NCI-H226 (cell line): Measurements from ENCODE around the gene PROSER2.

Experiments used
- DNase-seq: peaks from one replicate; pipeline ENCODE4 v3.0.0-alpha.2; 2015

The PROSER2 gene

DNA sequence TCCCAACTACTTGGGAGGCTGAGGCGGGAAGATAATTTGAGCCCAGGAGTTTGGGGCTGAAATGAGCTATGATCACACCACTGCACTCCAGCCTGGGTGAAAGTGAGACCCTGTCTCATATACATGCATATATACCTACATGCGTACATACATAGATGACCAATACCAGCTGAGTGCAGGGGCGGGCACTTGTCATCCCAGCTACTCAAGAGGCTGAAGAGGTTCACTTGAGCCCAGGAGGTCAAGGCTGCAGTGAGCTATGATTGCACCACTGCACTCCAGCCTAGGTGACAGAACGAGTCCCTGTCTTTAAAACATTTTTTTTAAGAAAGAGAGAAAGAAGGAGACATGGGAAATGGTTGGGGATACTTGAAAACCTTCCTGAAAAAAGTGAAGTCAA is 17.4 kb upstream of the PROSER2 start:
- DNase-seq, result no peak

DNA sequence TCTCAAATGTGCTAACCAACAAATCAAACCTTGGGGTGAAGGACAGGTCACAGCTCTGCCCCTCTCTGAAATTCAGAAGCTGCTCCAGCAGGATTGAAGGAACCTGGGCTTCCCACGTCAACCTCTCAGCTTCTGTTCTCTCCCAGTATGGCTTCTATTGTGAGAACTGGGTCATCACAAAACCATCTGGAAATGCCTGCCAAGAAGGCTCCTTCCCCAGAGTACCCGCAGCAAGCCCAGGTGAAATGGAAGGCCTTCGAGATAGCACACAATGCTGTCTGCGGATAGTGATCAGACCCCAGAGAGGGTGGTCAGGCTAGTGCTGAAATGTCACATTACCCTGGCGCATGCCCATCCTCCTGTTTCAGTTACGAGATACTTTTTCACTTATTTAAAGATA is 16.4 kb upstream of the PROSER2 start:
- DNase-seq, result no peak

GRCh38 chr10:11808808-11809207 is 14.3 kb upstream of the PROSER2 start:
- no peak for DNase-seq

DNA sequence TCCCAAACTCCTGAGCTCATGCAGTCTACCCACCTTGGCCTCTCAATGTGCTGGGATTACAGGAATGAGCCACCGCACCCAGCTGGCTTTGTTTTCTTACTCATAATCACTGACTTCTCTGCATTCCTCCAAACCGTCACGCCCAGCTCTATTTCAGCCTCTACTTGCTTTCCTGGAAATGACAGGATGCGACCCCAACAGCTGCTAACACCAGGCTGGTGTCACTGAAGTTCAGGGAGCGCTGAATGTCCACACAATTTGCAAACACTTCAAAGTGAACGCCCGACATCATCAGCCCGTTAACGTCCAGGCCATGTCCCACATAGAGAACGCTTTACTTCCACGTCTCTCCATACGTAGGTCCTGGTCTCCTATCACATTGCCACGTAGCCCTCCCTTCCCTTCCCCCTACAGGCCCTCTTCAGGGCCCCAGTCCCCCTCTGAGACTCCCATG is 12.8 kb upstream of the PROSER2 start:
- DNase-seq, result peak; percentile 19

- no peak for DNase-seq
Observed at GRCh38 chr10:11810973-11811372, 12.2 kb upstream of the PROSER2 start.

- no peak for DNase-seq
Observed at GRCh38 chr10:11813177-11813576, 10.0 kb upstream of the PROSER2 start.

DNA sequence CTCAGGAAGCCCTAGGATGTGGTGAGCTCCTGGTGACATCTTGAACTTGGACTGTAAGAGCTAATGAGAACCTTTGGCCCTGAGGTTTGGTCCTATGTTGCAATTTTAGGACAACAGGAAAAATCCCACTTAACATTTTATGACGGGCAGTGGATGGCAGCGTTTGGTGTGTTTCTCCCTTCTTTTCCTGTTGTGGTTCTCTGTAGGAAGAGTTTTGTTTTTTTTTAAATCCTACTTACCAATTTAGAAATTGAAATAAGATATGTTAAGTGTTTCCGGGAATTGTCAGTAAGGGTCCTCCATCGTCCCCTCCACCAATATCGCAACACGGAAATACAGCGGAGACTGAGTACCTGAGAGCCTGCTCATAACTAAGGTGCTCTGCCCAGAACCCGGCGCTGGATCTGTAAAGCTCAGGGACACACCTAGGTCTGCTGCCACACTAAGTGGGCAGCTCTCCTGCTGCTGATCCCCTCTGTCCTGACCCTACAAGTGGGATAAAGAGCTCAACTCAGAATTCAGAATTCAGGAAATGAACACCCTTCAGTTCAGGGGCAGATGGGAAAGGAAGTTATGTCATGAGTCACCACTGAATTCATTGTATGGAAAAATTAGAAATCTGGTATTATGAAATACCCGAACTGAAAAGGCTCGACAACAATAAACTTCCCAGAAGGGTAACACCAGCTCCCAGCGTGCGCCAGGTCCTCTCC is 9.1 kb upstream of the PROSER2 start:
- peak; percentile 45 for DNase-seq

GRCh38 chr10:11819027-11819426 is 4.1 kb upstream of the PROSER2 start:
- peak; percentile 39 for DNase-seq

- DNase-seq, result peak; percentile 57
Observed at GRCh38 chr10:11822026-11822756, 965 bp upstream of the PROSER2 start.

DNA sequence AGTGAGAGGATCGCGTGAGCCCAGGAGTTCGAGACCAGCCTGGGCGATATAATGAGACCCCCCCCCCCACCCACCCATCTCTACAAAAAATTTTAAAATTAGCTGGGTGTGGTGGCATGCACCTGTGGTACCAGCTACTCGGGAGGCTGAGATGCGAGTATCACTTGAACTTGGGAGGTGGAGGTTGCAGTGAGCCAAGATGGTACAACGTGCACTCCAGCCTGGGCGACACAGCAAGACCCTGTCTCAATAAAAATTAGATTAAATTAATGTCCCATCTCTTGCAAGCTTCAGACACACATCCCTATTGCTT is 391 bp upstream of the PROSER2 start:
- DNase-seq, result no peak

DNA sequence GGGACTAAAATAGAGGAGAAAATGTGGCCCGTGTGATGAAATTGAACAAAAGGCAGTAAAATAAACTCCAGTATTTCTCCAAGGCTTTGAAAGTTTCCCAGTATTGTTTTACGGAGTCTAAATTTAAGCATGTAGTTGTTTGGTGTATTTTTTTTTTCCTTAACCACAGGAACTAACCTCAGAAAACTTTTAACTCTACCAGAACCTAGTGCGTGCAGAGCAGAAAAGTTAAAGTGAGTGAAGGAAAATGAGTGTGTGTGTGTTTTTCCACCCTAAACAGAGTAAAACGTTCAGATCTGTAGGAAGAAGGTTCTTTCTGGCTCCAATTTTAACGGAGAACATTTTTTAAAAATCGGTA is 812 bp downstream of the PROSER2 start:
- DNase-seq, result no peak

DNA sequence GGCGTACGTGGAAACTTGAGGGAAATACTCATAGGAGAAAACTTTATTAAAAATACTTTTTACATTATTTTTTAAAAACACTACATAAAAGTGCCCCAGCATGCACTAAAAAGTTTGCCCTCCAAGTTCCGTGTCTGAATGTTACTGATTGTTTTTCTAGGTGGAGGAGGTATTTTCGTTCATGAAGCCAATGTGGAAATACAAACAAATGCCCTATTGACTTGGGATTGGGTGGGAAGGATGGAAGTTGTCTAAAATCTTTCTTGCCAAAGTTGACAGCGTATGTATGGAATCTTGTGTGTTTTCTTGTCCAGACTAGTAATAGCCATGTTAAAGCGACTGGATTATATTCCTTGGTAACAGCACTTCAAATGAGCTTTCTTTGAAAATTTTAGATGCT is 1.2 kb downstream of the PROSER2 start:
- no peak for DNase-seq

DNA sequence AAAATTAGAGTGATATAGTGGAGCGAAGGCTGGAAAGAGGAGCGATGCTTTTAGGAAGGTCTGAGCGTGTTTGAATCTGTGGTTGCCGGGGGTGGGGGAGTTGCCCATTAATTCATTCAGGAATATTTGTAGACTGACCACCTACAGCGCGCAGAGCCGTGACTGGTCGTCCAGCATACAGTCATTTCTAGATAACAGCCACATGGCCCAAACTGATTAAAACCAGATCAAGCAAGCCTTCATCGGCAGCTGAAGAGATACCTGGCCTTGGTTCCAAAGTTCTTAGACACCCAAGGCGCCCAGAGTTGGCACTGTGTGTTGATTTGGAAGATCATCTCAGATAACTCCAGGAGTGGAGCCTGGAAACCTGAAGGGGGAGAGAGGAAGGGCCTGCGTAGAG is 1.7 kb downstream of the PROSER2 start:
- peak; percentile 89 for DNase-seq

DNA sequence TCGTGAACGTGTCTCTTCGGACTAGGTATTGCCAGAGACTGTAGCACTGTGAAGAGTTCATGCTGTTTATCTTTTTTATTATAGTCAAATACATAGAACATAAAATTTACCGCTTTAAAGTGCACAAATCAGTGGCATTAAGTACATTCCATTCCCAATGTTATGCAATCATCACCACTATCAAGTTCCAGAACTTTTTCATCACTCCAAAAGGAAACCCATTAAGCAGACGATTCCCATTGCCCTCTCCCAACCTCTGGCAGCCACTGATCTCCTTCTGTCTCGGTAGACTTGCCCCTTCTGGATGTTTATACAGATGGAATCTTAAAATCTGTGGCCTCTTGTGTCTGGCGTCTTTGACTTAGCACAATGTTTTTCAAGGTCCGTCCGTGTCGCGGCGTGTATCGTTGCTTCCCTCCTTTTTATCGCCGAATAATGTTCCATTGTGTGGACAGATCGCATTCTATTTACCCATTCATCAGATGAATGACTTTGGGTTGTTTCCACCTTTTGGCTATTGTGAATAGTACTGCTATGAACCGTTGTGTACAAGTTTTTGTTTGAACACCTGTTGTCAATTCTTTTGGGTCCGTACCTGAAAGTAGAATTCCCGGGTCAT is 2.7 kb downstream of the PROSER2 start:
- DNase-seq, result no peak

- no peak for DNase-seq
Observed at GRCh38 chr10:11827006-11827405, 3.9 kb downstream of the PROSER2 start.

GRCh38 chr10:11827414-11827813 is 4.3 kb downstream of the PROSER2 start:
- DNase-seq, result no peak

GRCh38 chr10:11828682-11829284 is 5.6 kb downstream of the PROSER2 start:
- DNase-seq, result no peak

DNA sequence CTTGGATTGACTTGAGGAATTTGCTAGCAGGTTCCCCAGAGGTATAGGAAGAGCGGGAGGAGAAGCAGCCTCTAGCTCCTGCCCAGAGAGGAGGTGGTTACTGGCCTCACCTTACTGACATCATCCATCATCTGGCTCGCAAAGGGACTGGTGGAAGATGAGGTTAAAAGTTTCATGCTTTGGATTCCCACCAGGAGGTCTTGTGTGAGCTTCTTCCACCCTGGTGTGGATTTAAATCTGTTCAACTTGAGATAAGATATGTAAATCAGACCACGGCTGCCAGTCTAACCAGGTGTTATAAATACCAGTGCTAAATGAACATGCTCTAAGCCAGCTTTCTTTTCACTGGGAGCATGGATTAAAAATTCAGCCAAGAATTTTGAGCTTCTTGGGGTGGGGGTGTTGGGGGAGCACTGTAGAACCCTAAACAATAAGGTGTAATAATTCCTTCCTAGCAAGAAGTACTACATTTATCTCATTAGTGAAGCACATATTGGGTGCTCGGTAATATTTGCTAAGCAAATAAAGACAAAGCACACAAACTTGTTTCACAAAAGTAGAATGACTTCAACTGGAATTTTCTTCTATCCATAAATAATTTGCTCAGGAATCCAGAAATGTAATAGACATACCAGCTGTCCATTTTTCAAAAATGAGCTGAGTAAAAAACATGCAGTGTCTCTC is 7.8 kb downstream of the PROSER2 start:
- DNase-seq, result peak; percentile 81

DNA sequence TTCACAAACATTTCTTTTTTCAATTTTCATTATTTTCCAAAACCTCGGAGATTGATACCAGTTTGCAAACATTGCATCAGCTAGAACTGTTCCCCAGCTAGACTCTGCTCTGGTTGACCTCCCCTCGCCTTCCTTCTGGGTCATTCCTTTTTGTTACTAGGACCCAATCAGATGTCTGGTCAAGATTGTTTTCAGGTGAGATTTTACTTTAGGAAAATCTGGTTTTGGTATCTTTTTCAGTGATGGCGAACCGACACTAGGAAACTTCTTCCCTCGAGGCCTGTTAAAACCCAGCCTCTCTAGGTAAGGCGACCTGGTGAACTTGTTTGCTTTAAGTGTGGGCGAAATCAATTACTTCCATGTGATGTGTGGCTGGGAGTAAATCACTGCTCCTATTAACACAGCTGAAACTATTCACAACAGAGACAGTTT is 8.4 kb downstream of the PROSER2 start:
- DNase-seq, result no peak

GRCh38 chr10:11832042-11832441 is 8.9 kb downstream of the PROSER2 start:
- DNase-seq, result no peak

DNA sequence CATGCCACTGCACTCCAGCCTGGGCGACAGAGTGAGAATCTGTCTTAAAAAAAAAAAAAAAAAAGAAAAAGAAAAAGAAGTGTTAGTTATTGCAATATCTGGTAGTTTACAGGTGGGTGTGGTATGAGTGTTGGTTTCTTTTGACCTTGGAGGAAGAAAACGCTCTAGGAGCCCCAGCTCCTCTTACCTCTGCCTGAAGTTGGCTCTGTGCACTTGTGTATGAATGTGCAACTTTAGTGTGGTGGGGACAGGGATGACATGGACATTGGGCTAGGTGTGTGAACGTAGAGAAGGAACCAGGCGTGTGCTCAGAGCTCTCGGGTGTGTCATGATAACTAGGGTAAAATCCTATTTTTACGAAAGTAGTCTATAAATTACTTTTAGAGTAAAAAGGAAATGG is 11.9 kb downstream of the PROSER2 start:
- DNase-seq, result no peak

DNA sequence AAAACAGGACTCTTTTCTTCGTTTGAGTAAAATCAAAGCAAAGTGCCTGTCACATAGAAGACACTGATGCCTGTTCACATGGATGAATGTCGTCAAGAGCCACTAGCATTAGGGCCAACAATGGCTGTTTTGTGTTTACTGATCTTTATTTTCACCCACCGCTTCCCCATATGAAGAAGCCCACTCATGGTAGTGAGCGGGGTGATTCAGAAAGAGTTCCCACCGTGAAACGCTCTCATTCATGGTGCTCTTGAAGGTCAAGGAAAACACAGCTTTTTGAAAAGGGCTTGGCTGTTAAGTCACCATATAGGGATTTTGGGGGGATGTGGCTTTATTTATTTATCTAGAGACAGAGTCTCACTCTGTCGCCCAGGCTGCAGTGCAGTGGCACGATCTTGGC is 12.5 kb downstream of the PROSER2 start:
- no peak for DNase-seq
